NCI-H2107 treated with DMSO at 0.1 percent for 48 hours (cell line): ENCODE results near the gene MYH1.

Experiments used
- DNase-seq: peaks from one replicate; lab custom pipeline; 2025; ENCODE audit not compliant: unreplicated experiment; lab: John Stamatoyannopoulos, UW

The MYH1 gene

GRCh38 chr17:10492004-10492403, 26.3 kb downstream of the MYH1 start:
- DNase-seq = no peak

- no peak for DNase-seq
These were observed 36.1 kb downstream of the MYH1 start for GRCh38 chr17:10482252-10482651.

- DNase-seq = no peak
These were observed 40.6 kb downstream of the MYH1 start for GRCh38 chr17:10477701-10478100.

- no peak for DNase-seq
These were observed 43.8 kb downstream of the MYH1 start for GRCh38 chr17:10474536-10474935.

- DNase-seq = no peak
These were observed 46.5 kb downstream of the MYH1 start for GRCh38 chr17:10471858-10472257.

GRCh38 chr17:10469459-10469858, 48.9 kb downstream of the MYH1 start, which contains the start of gene MYH4:
Gene MYH4 (minus strand): TSS chr17:10469559. CDS start chr17:10466745, 2,814 bp downstream.
- DNase-seq = no peak

GRCh38 chr17:10463402-10463801, 54.9 kb downstream of the MYH1 start:
- no peak for DNase-seq

- DNase-seq = no peak
These were observed 58.3 kb downstream of the MYH1 start for GRCh38 chr17:10460062-10460461.

GRCh38 chr17:10458701-10459100, 59.6 kb downstream of the MYH1 start:
- no peak for DNase-seq

GRCh38 chr17:10457952-10458351, 60.4 kb downstream of the MYH1 start:
- DNase-seq = no peak

GRCh38 chr17:10447026-10447931, 71.1 kb downstream of the MYH1 start:
- no peak for DNase-seq
